A549 treated with Hydrocortisone at 1 μM for 4 hours (cell line): ENCODE results near the gene ZBTB11. TPM values are rescaled to one million over a fixed set of nuclear protein-coding genes. Genes with fewer than 3 reads are reported as not detected.

Experiments
- total RNA-seq: library from RNA; stranded (reverse); fragments of 200-300 nt; extraction: Qiagen RNA extraction; gene quantifications from 5 replicates; pipeline ENCODE4 v1.2.3, GENCODE V29; 2022

Gene ZBTB11
- 9.0 to 12.5 TPM (median 9.4 TPM) in 5 replicates for total RNA-seq

GRCh38 chr3:101676765-101677435 is at the start of gene ZBTB11:
Gene ZBTB11, minus strand, starts transcription at chr3:101677132. Its CDS starts 218 bp downstream, at chr3:101676914.

GRCh38 chr3:101724329-101725193 is 47.6 kb upstream of the ZBTB11 start, which contains the start of gene CEP97:
Gene CEP97, plus strand, starts transcription at chr3:101724614. Its CDS starts 63 bp downstream, at chr3:101724677.

Other genes with a start within 250 kb of the ZBTB11 start
- 1.2 to 2.6 TPM (median 2.2 TPM) in 5 replicates for gene SENP7, start 163.9 kb downstream of the ZBTB11 start, total RNA-seq
- gene TRMT10C, start 115.3 kb downstream of the ZBTB11 start, total RNA-seq, result 33.1 to 35.8 TPM (median 33.5 TPM) in 5 replicates
- 87.7 to 108 TPM (median 100 TPM) in 5 replicates for gene PCNP, start 103.0 kb downstream of the ZBTB11 start, total RNA-seq
- gene RPL24, start 9.6 kb upstream of the ZBTB11 start, total RNA-seq, result 1,612 to 2,145 TPM (median 1,695 TPM) in 5 replicates
- gene CEP97, start 47.5 kb upstream of the ZBTB11 start, total RNA-seq, result 3.0 to 6.3 TPM (median 5.2 TPM) in 5 replicates
- gene NXPE3, start 102.1 kb upstream of the ZBTB11 start, total RNA-seq, result 19.3 to 24.0 TPM (median 21.0 TPM) in 5 replicates
- 7.2 to 10.6 TPM (median 8.7 TPM) in 5 replicates for gene NFKBIZ, start 172.4 kb upstream of the ZBTB11 start, total RNA-seq